Measurements from ENCODE around the gene CD8B2.
"Not testable (repeated sequence)": the region's sequence is repeated elsewhere in the genome, so short reads cannot be mapped to it uniquely, and the experiment has no call there.

CD8B2 gene

DNA sequence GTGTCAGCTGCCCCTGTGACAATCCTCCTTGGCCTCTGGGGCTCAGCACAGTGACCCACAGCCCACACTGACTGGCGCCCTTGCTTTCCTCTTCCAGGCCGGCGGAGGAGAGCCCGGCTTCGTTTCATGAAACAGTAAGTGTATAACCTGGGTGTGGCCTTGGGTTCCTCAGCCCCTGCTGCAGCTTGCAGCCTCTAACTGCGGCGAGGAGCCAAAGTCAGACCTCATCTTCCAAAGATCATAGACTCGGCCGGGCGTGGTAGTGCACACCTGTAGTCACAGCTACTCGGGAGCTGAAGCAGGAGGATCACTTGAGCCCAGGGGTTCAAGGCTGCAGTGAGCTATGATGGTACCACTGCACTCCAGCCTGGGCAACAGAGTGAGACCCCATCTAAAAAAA, 17.0 kb downstream of the CD8B2 start:
- not testable (repeated sequence) for H3F3A ChIP-seq (ENCODE audit: low read depth); H3K4me2 ChIP-seq (ENCODE audit: low read depth, low read length, poor library complexity, severe bottlenecking); H4K20me1 ChIP-seq (ENCODE audit: insufficient read depth, low read length, poor library complexity, severe bottlenecking); H3K9me2 ChIP-seq (replicated peaks; ENCODE audit: low read depth, low read length); H3K4me1 ChIP-seq (ENCODE audit: insufficient read depth, low read length, poor library complexity, severe bottlenecking); H3K4me3 ChIP-seq (ENCODE audit: low read length, poor library complexity, severe bottlenecking); H3K9ac ChIP-seq (ENCODE audit: low read depth, low read length, poor library complexity, severe bottlenecking); H3K79me2 ChIP-seq (ENCODE audit: insufficient read depth, low read length); H3K9me3 ChIP-seq (ENCODE audit: insufficient read depth, low read depth, low read length); H3K27me3 ChIP-seq (ENCODE audit: insufficient read depth, low read length, poor library complexity, severe bottlenecking); H2AFZ ChIP-seq (ENCODE audit: low read length); H3K36me3 ChIP-seq (ENCODE audit: insufficient read depth, low read length)

DNA sequence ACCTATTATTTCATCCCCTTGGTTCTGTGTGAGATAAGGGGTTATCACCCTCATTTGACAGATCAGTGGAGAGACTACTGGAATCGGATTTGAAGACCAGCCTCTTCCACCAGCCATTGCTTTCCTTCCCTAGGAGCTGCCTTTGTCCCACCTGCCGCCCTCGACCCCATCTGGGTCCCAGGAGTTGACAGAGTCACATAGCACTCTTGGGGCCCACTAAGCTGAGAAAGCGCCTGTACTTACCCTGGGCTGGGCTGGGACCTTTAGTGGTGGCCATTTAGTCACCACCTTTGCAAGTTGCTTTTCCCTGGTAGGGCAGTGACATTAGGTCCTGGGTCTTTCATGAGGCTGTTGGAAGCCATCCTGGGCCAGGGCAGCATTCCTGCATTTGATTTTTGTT, 17.6 kb downstream of the CD8B2 start:
- H3K4me1 ChIP-seq (ENCODE audit: insufficient read depth, low read length, poor library complexity, severe bottlenecking); H3K9me2 ChIP-seq (replicated peaks; ENCODE audit: low read depth, low read length); H3K79me2 ChIP-seq (ENCODE audit: insufficient read depth, low read length); H3K9ac ChIP-seq (ENCODE audit: low read depth, low read length, poor library complexity, severe bottlenecking); H3K4me3 ChIP-seq (ENCODE audit: low read length, poor library complexity, severe bottlenecking); H4K20me1 ChIP-seq (ENCODE audit: insufficient read depth, low read length, poor library complexity, severe bottlenecking); H3F3A ChIP-seq (ENCODE audit: low read depth); H2AFZ ChIP-seq (ENCODE audit: low read length); H3K9me3 ChIP-seq (ENCODE audit: insufficient read depth, low read depth, low read length); H3K4me2 ChIP-seq (ENCODE audit: low read depth, low read length, poor library complexity, severe bottlenecking); H3K36me3 ChIP-seq (ENCODE audit: insufficient read depth, low read length); H3K27me3 ChIP-seq (ENCODE audit: insufficient read depth, low read length, poor library complexity, severe bottlenecking): not testable (repeated sequence)

DNA sequence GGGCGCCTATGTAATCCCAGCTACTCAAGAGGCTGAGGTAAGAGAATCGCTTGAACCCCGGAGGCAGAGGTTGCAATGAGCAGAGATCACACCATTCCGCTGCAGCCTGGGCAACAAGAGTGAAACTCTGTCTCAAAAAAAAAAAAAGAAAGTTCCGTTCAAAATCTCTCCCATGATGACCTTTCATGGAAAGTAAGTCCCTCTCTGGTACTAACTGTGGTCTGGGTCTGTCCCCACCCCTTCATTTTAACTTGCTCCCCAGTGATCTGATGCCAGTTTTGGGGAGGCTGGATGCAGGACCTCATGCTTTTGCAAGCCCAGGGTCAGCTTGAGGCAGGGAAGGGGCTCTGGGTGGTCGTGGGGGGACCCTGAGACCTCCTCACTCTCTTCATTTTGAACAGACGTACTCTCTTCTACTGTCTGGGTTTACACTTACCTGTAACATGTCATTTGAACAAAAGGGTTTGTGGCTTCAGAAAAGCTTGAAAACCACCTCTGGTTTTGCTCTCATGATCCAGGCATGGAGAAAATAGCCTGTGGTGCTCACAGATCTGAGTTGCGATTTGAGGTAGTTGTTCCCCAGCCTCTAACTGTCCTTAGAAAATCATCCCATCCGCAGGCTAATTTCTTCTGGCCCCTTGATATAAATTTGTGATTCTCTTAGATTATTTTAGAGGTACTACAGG, 19.0 kb downstream of the CD8B2 start:
- not testable (repeated sequence) for H2AFZ ChIP-seq (ENCODE audit: low read length); H3F3A ChIP-seq (ENCODE audit: low read depth); H3K9ac ChIP-seq (ENCODE audit: low read depth, low read length, poor library complexity, severe bottlenecking); H4K20me1 ChIP-seq (ENCODE audit: insufficient read depth, low read length, poor library complexity, severe bottlenecking); H3K79me2 ChIP-seq (ENCODE audit: insufficient read depth, low read length); H3K4me3 ChIP-seq (ENCODE audit: low read length, poor library complexity, severe bottlenecking); H3K27me3 ChIP-seq (ENCODE audit: insufficient read depth, low read length, poor library complexity, severe bottlenecking); H3K9me3 ChIP-seq (ENCODE audit: insufficient read depth, low read depth, low read length); H3K36me3 ChIP-seq (ENCODE audit: insufficient read depth, low read length); H3K9me2 ChIP-seq (replicated peaks; ENCODE audit: low read depth, low read length); H3K4me1 ChIP-seq (ENCODE audit: insufficient read depth, low read length, poor library complexity, severe bottlenecking); H3K4me2 ChIP-seq (ENCODE audit: low read depth, low read length, poor library complexity, severe bottlenecking)

DNA sequence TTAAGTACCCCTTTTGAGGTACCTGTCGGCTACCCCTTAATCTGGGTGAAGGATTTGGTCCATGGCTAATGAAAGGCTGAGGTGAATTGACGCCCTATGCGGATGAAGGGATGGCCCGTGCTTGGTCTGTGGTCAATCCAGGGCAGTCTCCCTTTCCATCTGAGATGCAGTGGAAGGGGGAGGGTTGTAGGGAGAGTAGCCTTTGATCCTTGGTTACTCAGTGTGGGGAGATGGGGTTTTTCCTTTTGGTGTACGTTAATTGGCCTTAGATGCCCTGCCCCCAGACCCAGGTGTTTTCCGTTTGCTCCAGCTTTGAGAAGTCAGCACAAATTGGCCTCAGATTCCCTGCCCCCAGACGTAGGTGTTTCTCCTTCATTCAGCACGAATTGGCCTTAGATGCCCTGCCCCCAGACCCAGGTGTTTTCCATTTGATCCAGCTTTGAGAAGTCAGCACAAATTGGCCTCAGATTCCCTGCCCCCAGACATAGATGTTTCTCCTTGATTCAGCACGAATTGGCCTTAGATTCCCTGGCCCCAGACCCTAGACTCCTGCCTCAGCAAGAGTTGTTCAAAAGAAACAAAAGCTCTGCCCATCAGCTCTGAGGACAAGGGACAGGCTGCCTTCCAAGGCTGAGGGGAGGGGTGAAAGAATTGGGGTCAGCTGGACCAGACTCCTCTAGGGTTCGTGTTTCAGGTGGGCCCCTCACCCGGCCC, 21.7 kb downstream of the CD8B2 start:
- not testable (repeated sequence) for H3K4me2 ChIP-seq (ENCODE audit: low read depth, low read length, poor library complexity, severe bottlenecking); H3F3A ChIP-seq (ENCODE audit: low read depth); H4K20me1 ChIP-seq (ENCODE audit: insufficient read depth, low read length, poor library complexity, severe bottlenecking); H3K79me2 ChIP-seq (ENCODE audit: insufficient read depth, low read length); H3K9me2 ChIP-seq (replicated peaks; ENCODE audit: low read depth, low read length); H3K4me1 ChIP-seq (ENCODE audit: insufficient read depth, low read length, poor library complexity, severe bottlenecking); H3K36me3 ChIP-seq (ENCODE audit: insufficient read depth, low read length); H3K9ac ChIP-seq (ENCODE audit: low read depth, low read length, poor library complexity, severe bottlenecking); H3K9me3 ChIP-seq (ENCODE audit: insufficient read depth, low read depth, low read length); H2AFZ ChIP-seq (ENCODE audit: low read length); H3K4me3 ChIP-seq (ENCODE audit: low read length, poor library complexity, severe bottlenecking); H3K27me3 ChIP-seq (ENCODE audit: insufficient read depth, low read length, poor library complexity, severe bottlenecking)

DNA sequence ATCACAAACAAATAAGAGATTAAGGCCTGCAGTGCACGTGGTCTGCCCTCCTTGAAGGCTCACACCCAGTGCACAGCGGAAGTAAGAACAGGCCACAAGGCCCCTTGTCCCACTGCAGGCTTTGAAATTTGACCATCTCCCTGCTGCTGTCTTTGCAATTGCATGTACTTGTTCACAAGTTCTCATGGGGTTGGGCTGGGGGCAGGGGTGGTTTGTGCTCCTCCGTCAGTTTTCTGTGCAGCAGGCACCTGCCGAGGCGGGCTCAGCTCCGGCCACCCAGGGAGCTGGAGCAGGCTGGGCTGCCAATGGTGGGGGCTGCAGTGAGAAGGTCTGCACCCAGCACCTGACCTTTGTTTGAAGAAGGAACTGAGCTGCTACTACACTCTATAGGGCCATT, 22.2 kb downstream of the CD8B2 start:
- H3K4me1 ChIP-seq (ENCODE audit: insufficient read depth, low read length, poor library complexity, severe bottlenecking); H3K9ac ChIP-seq (ENCODE audit: low read depth, low read length, poor library complexity, severe bottlenecking); H4K20me1 ChIP-seq (ENCODE audit: insufficient read depth, low read length, poor library complexity, severe bottlenecking); H2AFZ ChIP-seq (ENCODE audit: low read length); H3F3A ChIP-seq (ENCODE audit: low read depth); H3K4me2 ChIP-seq (ENCODE audit: low read depth, low read length, poor library complexity, severe bottlenecking); H3K79me2 ChIP-seq (ENCODE audit: insufficient read depth, low read length); H3K9me2 ChIP-seq (replicated peaks; ENCODE audit: low read depth, low read length); H3K27me3 ChIP-seq (ENCODE audit: insufficient read depth, low read length, poor library complexity, severe bottlenecking); H3K36me3 ChIP-seq (ENCODE audit: insufficient read depth, low read length); H3K4me3 ChIP-seq (ENCODE audit: low read length, poor library complexity, severe bottlenecking); H3K9me3 ChIP-seq (ENCODE audit: insufficient read depth, low read depth, low read length): not testable (repeated sequence)

DNA sequence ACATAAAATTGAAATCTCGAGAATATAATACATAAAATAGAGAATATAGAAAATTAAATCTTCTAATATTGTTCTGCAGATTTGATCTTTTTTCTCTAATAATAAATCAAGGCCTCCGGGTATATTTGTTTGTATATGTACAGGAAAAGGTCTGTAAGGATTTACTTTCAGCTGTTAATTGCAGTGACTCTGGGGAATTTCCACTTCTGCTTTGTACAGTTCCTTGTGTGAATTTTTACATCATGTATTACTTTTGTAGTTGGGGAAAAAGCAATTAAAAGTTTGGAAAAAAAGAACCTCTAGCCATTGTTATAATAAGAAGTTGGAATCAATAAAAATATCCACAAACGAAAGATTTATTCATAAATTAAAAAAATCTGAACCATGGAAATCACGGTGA, 23.6 kb downstream of the CD8B2 start:
- not testable (repeated sequence) for H3K36me3 ChIP-seq (ENCODE audit: insufficient read depth, low read length); H3K4me2 ChIP-seq (ENCODE audit: low read depth, low read length, poor library complexity, severe bottlenecking); H3K27me3 ChIP-seq (ENCODE audit: insufficient read depth, low read length, poor library complexity, severe bottlenecking); H3K9ac ChIP-seq (ENCODE audit: low read depth, low read length, poor library complexity, severe bottlenecking); H3F3A ChIP-seq (ENCODE audit: low read depth); H4K20me1 ChIP-seq (ENCODE audit: insufficient read depth, low read length, poor library complexity, severe bottlenecking); H3K4me1 ChIP-seq (ENCODE audit: insufficient read depth, low read length, poor library complexity, severe bottlenecking); H3K4me3 ChIP-seq (ENCODE audit: low read length, poor library complexity, severe bottlenecking); H3K9me3 ChIP-seq (ENCODE audit: insufficient read depth, low read depth, low read length); H2AFZ ChIP-seq (ENCODE audit: low read length); H3K79me2 ChIP-seq (ENCODE audit: insufficient read depth, low read length); H3K9me2 ChIP-seq (replicated peaks; ENCODE audit: low read depth, low read length)

DNA sequence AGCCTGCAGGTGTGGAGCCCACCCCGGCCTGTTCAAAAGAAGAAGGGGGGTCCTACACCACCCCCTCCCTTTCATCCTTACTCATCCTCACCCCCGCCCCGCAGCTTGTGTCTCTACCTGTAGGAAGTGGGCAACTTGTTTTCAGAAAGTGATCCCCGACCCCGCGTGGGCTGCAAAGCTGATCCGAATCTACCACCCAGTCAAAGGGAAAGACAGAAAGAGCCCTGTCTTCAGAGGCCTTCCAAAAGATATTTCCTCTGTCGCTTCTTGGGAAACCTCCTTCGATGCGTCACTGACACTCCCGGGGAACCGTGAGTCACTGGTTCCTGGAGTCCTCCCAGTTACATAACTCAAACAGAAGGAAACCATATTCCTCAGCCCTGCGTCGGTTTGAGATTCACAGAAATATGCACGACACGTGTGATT, 24.3 kb downstream of the CD8B2 start:
- H3F3A ChIP-seq (ENCODE audit: low read depth); H3K9me3 ChIP-seq (ENCODE audit: insufficient read depth, low read depth, low read length); H3K9ac ChIP-seq (ENCODE audit: low read depth, low read length, poor library complexity, severe bottlenecking); H3K4me2 ChIP-seq (ENCODE audit: low read depth, low read length, poor library complexity, severe bottlenecking); H3K36me3 ChIP-seq (ENCODE audit: insufficient read depth, low read length); H3K9me2 ChIP-seq (replicated peaks; ENCODE audit: low read depth, low read length); H3K4me1 ChIP-seq (ENCODE audit: insufficient read depth, low read length, poor library complexity, severe bottlenecking); H3K27me3 ChIP-seq (ENCODE audit: insufficient read depth, low read length, poor library complexity, severe bottlenecking); H4K20me1 ChIP-seq (ENCODE audit: insufficient read depth, low read length, poor library complexity, severe bottlenecking); H3K4me3 ChIP-seq (ENCODE audit: low read length, poor library complexity, severe bottlenecking); H3K79me2 ChIP-seq (ENCODE audit: insufficient read depth, low read length); H2AFZ ChIP-seq (ENCODE audit: low read length): not testable (repeated sequence)

All from Loucy (cell line).